ENCODE measurements around the gene RPLP2. TPM values are rescaled to one million over a fixed set of nuclear protein-coding genes. Genes with fewer than 3 reads are reported as not detected.

RPLP2 gene
- total RNA-seq, 1 donor from 2014 or later = 439 TPM

- DNase-seq (ENCODE audit: low spot score) = peak; percentile 67
Measured at GRCh38 chr11:834371-835316, 24.9 kb downstream of the RPLP2 start.

- no peak for DNase-seq (ENCODE audit: low spot score)
Measured at GRCh38 chr11:836274-836673, 26.5 kb downstream of the RPLP2 start.

- DNase-seq (ENCODE audit: low spot score) = no peak
Measured at GRCh38 chr11:836700-837099, 26.9 kb downstream of the RPLP2 start.

- DNase-seq (ENCODE audit: low spot score) = no peak
Measured at GRCh38 chr11:837189-837989, 27.6 kb downstream of the RPLP2 start.

GRCh38 chr11:837990-838307 lies 28.2 kb downstream of the RPLP2 start:
- DNase-seq (ENCODE audit: low spot score) = no peak

- no peak for DNase-seq (ENCODE audit: low spot score)
Measured at GRCh38 chr11:838441-839279, 28.9 kb downstream of the RPLP2 start.

- no peak for DNase-seq (ENCODE audit: low spot score)
Measured at GRCh38 chr11:839280-839623, 29.5 kb downstream of the RPLP2 start.

- DNase-seq (ENCODE audit: low spot score) = no peak
Measured at GRCh38 chr11:839875-840617, 30.3 kb downstream of the RPLP2 start.

GRCh38 chr11:841981-842369 lies 32.2 kb downstream of the RPLP2 start:
- no peak for DNase-seq (ENCODE audit: low spot score)

GRCh38 chr11:842370-843002 lies 32.7 kb downstream of the RPLP2 start, which contains the start of the genes POLR2L and TSPAN4:
Gene POLR2L (minus strand): TSS chr11:842529. CDS start chr11:842508, 21 bp downstream.
Gene TSPAN4 (plus strand): TSS chr11:842852. CDS start chr11:850305, 7,453 bp downstream.
- DNase-seq (ENCODE audit: low spot score) = peak; percentile 90

- DNase-seq (ENCODE audit: low spot score) = no peak
Measured at GRCh38 chr11:843086-843734, 33.4 kb downstream of the RPLP2 start.

- peak; percentile 97 for DNase-seq (ENCODE audit: low spot score)
Measured at GRCh38 chr11:843818-844692, 34.3 kb downstream of the RPLP2 start.

- DNase-seq (ENCODE audit: low spot score) = peak; percentile 96
Measured at GRCh38 chr11:844693-845644, 35.2 kb downstream of the RPLP2 start.

- DNase-seq (ENCODE audit: low spot score) = peak; percentile 51
Measured at GRCh38 chr11:845872-846495, 36.2 kb downstream of the RPLP2 start.

- DNase-seq (ENCODE audit: low spot score) = no peak
Measured at GRCh38 chr11:846496-847098, 36.8 kb downstream of the RPLP2 start.

- DNase-seq (ENCODE audit: low spot score) = no peak
Measured at GRCh38 chr11:847876-848275, 38.1 kb downstream of the RPLP2 start.

GRCh38 chr11:848380-848931 lies 38.7 kb downstream of the RPLP2 start:
- no peak for DNase-seq (ENCODE audit: low spot score)
